ACC112 (cell line): ENCODE measurements around the gene IER3IP1.
"Not testable (repeated sequence)": the region's sequence is repeated elsewhere in the genome, so short reads cannot be mapped to it uniquely, and the experiment has no call there.

ENCODE experiments used
- H2AFZ ChIP-seq: fragments of 200-600 bp; sonication (generic); one replicate; pipeline ENCODE4 v1.6.0; 2017; ENCODE audit warnings: antibody characterized with exemption, low read length; ENCODE audit not compliant: unreplicated experiment
- H3K27ac ChIP-seq: fragments of 200-600 bp; sonication (generic); 2 replicates; pipeline ENCODE4 v1.5.1; 2014; ENCODE audit warnings: low read depth, mild to moderate bottlenecking, antibody characterized with exemption, low read length, moderate library complexity
- H3K27me3 ChIP-seq: fragments of 200-600 bp; sonication (generic); 2 replicates; pipeline ENCODE4 v1.6.1; 2014; ENCODE audit warnings: mild to moderate bottlenecking, antibody characterized with exemption, low read length, moderate library complexity, mixed read lengths; ENCODE audit not compliant: insufficient read depth
- H3K36me3 ChIP-seq: fragments of 200-600 bp; sonication (generic); 2 replicates; pipeline ENCODE4 v1.6.1; 2016; ENCODE audit warnings: mild to moderate bottlenecking, antibody characterized with exemption, low read length, moderate library complexity, mixed read lengths; ENCODE audit not compliant: insufficient read depth
- H3K4me1 ChIP-seq: fragments of 200-600 bp; sonication (generic); one replicate; pipeline ENCODE4 v1.6.1; 2016; ENCODE audit warnings: low read length, mixed read lengths; ENCODE audit not compliant: insufficient read depth, unreplicated experiment, control insufficient read depth
- H3K4me3 ChIP-seq: fragments of 200-600 bp; sonication (generic); 2 replicates; pipeline ENCODE4 v1.5.1; 2014; ENCODE audit warnings: mild to moderate bottlenecking, low read depth, low read length
- H3K79me2 ChIP-seq: fragments of 200-600 bp; sonication (generic); one replicate; pipeline ENCODE4 v1.6.0; 2016; ENCODE audit warnings: low read length; ENCODE audit not compliant: control insufficient read depth, unreplicated experiment, insufficient read depth

IER3IP1 gene

DNA sequence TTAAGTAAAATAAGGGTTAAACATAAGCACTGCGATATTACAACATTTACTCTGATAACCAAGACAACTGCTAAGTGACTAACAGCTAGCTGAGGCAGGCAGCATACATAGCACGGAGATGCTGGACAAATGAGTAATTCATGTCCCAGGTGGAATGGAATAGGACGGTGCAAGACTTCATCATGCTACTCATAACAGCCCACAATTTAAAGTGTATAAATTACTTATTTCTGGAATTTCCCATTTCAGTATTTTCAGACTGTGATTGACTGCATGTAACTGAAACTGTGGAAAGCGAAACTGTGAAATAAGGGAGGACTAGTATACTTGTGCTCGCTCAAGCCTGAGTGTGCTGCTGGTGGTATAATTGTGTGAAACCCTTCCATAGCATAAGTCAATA is 12.9 kb downstream of the IER3IP1 start:
- 0 out of 2 replicates have a peak, but pooled peaks cover 3% of the 10 kb centered on the region for H3K36me3 ChIP-seq
- peak overlapping the region; percentile 72 for H3K4me3 ChIP-seq
- H3K27me3 ChIP-seq = no peaks in the 10 kb centered on the region
- peaks cover 85% of the 10 kb centered on the region for H3K79me2 ChIP-seq
- H3K4me1 ChIP-seq = peaks cover 42% of the 10 kb centered on the region
- H3K27ac ChIP-seq = peak overlapping the region; percentile 87
- H2AFZ ChIP-seq = no peak overlapping the region

DNA sequence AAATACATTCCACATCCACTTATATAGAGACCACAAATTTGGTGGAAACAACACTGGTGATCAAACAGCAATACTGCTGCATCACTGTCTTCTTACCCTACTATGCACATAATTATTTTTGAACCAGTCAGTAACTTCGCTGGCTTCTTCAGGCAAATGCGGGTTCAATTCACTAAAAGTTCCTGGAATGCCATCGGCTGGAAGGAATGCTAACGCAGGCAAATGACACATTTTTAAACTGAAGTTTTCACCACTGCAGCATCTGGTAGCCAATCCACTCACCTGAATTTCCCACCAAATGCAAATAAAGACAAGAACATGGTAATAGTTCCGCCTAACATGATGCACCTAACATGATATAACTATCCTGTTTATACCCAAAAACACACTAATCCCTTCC is 15.9 kb downstream of the IER3IP1 start:
- Histone ChIP-seq H2AFZ (no peak overlapping the region), H3K79me2 (peaks cover 74% of the 10 kb centered on the region), H3K36me3 (peaks cover 13% of the 10 kb centered on the region; the same call in 1 of the 2 replicates), H3K4me1 (peaks cover 34% of the 10 kb centered on the region), H3K27ac (no peak overlapping the region), H3K27me3 (no peaks in the 10 kb centered on the region), H3K4me3 (no peak overlapping the region)

DNA sequence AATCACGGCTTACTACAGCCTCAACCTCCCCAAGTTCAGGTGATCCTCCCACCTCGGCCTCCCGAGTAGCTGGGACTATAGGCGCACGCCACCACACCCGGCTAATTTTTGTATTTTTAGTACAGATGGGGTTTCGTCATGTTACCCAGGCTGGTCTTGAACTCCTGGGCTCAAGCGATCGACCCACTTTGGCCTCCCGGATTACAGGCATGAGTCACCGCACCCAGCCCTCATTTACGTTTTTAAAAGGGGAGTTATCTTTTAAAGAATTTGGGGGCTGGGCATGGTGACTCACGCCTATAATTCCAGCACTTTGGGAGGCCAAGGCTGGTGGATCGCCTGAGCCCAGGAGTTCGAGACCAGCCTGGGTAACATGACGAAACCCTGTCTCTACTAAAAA is 17.8 kb downstream of the IER3IP1 start:
- not testable (repeated sequence) for H3K27me3 ChIP-seq, H2AFZ ChIP-seq, H3K27ac ChIP-seq, H3K4me3 ChIP-seq
- Histone ChIP-seq H3K4me1 (peaks cover 18% of the 10 kb centered on the region), H3K79me2 (peaks cover 61% of the 10 kb centered on the region), H3K36me3 (peaks cover 25% of the 10 kb centered on the region; the same call in 1 of the 2 replicates)

DNA sequence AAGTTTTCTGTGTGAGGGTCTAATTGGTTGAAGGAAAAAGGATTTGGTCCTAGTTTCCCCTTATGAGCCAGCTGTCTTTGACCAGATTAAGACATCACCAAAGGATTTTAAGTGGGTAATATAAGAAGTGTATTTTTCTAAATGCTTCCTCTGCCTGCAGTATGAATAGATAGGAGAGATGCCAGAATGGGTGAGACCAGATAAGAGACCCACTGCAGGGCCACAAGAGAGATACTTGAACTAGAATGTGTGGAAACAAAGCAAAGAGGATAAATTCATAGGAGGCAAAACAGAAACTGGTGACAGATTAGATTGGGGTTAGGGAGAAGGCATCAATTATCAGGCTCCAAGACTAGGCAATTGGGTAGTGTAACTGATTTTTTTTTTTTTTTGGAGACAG is 24.7 kb downstream of the IER3IP1 start:
- no peak overlapping the region for H2AFZ ChIP-seq
- no peak overlapping the region for H3K27ac ChIP-seq
- H3K4me3 ChIP-seq = peak overlapping the region; percentile 97

DNA sequence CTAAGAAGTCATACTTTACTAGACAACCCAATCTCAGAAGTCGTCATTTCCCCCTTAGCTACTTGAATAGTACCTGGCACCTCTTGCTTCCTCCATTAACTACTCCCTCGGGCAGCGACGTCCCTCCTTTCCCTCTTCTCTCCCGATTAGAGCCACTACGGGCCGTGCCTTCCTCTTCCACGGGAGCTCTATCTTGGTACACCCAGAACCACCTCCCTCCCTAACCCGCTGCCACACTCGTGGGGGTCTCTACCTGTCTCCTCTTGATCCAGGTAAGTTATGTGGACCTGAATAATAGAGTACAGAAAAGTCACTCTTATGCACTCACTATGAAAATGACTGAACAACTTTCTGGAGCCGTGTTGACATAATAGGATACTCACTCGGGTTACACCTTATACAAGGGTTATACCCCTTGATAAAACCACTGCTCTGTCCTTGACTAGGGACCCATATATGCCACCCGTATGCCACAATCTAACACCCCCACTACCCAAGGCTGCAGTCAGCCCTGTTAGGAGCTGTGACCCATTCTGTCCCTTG is 25.3 kb downstream of the IER3IP1 start:
- peak overlapping the region; percentile 93 for H2AFZ ChIP-seq
- H3K79me2 ChIP-seq = peaks cover 39% of the 10 kb centered on the region
- H3K4me3 ChIP-seq = peak overlapping the region; percentile 97
- peak overlapping the region; percentile 81 for H3K27ac ChIP-seq
- H3K4me1 ChIP-seq = peaks cover 11% of the 10 kb centered on the region
- H3K36me3 ChIP-seq = peaks cover 18% of the 10 kb centered on the region; the same call in 1 of the 2 replicates
- no peaks in the 10 kb centered on the region for H3K27me3 ChIP-seq

More for the DNA sequence above, 24.7 kb downstream of the IER3IP1 start:
- H3K79me2 ChIP-seq = peaks cover 36% of the 10 kb centered on the region
- H3K4me1 ChIP-seq = peaks cover 11% of the 10 kb centered on the region
- H3K27me3 ChIP-seq = no peaks in the 10 kb centered on the region
- H3K36me3 ChIP-seq = peaks cover 22% of the 10 kb centered on the region; the same call in 1 of the 2 replicates

DNA sequence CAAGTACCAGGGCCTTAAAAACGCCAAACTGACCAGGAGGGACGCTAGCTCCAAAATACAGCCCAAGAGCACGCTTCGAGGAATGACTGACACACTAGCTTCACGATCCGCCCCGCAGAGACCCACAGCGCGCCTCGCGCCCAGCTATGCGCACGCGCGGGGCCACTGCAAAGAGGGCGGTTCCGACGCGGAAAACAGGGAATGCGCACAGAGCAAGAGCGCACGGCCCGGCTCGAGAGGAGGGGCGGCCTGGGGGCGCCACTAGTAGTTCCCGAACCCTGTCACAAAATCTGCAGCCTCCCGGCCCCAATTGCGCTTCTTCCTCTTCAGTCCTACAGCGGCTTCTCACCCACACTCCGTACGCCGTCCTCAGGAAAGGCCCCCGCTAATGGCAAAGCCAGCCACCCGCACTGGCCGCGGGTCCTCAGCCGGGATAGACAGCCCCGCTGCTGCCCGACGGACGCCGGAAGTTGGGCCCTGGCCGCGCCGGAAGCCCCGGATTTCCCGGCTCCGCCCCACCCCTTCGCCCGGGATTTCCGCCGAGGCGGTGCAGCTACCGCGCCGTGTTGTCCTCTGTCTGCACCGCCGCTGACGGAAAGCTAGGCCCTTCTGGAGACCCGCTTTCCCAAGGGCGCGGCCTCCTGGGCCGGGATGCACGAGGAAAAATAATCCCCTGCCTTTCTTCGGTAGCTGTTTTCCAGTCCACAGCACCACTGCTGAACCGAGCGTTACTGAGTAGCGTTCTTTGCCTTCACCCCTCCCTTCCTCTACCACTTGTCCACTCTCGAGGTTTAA is 25.9 kb downstream of the IER3IP1 start, which contains the start of gene HDHD2:
HDHD2 (minus strand) TSS at position 472 of the 795 bp plus-strand sequence. CDS start 14,061 bp downstream, outside the sequence.
- H3K27me3 ChIP-seq = no peaks in the 10 kb centered on the region
- peak within 1 kb of the TSS; percentile 97 for H3K4me3 ChIP-seq
- peaks cover 44% of the 10 kb centered on the region for H3K79me2 ChIP-seq
- peak within 1 kb of the TSS; percentile 93 for H2AFZ ChIP-seq
- H3K27ac ChIP-seq = peak within 1 kb of the TSS; percentile 81
- peaks cover 12% of the 10 kb centered on the region; the same call in 1 of the 2 replicates for H3K36me3 ChIP-seq
- H3K4me1 ChIP-seq = peaks cover 11% of the 10 kb centered on the region

DNA sequence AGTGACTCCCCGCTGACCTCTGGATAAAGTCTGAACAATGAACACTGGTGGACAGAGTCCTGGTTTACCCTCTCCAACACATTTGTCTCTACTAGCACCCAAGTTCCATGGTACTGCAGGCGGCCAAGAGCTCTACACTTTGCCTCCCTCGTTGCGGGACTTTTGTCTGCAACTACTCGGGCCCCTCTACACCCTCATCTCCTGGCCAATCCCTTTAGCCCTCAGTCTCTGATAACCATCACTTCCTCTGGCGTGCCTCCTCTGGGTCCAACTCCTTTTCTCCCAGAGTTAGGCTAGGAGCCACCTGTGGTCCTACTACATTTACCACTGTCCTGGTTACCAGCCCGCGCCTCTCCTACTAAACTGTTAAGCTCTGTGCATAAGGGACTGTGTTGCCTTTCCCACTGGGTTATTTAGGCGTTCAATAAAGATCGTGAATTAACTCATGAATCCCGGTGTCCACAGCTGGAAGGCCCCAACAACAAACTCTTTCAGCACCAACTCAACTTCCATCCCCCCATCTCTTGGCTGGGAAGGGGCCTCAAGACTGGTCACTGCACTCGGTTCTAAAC is 26.6 kb downstream of the IER3IP1 start:
- Histone ChIP-seq H3K79me2 (peaks cover 48% of the 10 kb centered on the region), H3K4me3 (peak overlapping the region; percentile 97), H2AFZ (peak overlapping the region; percentile 91), H3K27ac (peak overlapping the region; percentile 81), H3K4me1 (peaks cover 11% of the 10 kb centered on the region), H3K36me3 (0 out of 2 replicates have a peak, but pooled peaks cover 5% of the 10 kb centered on the region), H3K27me3 (no peaks in the 10 kb centered on the region)

DNA sequence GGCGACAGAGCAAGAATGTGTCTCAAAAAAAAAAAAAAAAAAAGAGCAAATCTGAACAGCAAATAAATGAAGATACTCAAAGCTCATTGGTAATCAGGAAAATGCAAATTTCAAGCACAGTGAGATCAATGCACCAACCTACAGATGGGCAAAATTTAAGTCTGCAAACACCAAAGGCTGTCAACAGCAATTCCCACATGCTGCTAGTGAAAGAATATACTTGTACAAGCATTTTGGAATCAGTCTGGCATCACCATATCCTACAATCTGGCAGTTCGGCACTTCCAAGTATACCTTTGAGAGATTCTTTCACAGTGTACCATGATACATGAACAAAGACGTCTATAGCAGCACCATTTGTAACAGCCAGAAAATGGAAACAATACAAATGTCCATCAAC is 30.0 kb downstream of the IER3IP1 start:
- Histone ChIP-seq H2AFZ (no peak overlapping the region), H3K4me3 (no peak overlapping the region), H3K27me3 (no peaks in the 10 kb centered on the region), H3K27ac (no peak overlapping the region), H3K36me3 (no peaks in the 10 kb centered on the region), H3K79me2 (peaks cover 64% of the 10 kb centered on the region), H3K4me1 (peaks cover 8% of the 10 kb centered on the region)

DNA sequence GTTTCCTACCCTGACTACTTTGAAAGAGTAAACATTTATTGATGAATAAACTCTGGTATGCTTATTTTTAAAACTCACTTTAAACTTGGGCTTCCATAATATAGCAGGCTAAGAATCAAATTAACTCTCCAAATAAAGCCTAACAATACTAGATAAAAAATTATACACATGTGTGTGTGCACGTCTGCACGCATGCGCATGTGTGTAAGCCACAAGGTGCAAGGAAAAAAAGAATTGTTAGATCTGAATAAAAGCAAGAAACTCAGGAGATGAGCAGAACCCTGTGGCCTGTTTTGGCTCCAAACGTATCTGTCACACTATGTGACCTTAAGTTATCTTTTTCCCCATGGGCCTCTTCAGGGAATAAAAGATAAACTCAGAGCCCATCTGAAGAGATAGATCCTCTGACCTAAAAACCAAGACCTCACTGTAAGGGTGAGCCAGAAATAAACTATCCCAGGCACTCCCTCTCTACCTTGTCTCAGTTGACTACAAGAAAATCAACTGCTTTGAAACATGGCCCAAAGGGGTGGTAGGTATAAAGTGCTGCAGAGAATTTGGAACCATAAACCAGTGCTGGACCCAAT is 32.2 kb downstream of the IER3IP1 start:
- Histone ChIP-seq H3K79me2 (peaks cover 56% of the 10 kb centered on the region), H3K4me3 (no peak overlapping the region), H3K27ac (no peak overlapping the region), H3K36me3 (no peaks in the 10 kb centered on the region), H3K4me1 (peaks cover 5% of the 10 kb centered on the region), H2AFZ (no peak overlapping the region), H3K27me3 (no peaks in the 10 kb centered on the region)

DNA sequence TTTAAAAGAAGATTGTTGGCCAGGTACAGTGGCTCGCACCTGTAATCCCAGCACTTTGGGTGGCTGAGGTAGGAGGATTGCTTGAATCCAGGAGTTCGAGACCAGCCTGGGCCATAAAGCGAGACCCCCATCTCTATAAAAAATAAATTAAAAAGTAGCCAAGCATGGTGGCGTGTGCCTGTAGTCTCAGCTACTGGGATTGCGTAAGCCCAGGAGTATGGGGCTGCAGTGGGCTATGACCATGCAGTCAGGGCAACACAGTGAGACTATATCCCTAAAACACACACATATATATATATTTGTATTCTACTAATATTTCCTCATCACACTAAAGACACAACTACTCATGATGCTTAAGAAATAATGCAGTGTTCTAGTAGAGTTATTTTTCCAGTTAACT is 33.0 kb downstream of the IER3IP1 start:
- Histone ChIP-seq H3K27ac (no peak overlapping the region), H3K4me1 (peaks cover 5% of the 10 kb centered on the region), H3K27me3 (no peaks in the 10 kb centered on the region), H3K79me2 (peaks cover 48% of the 10 kb centered on the region), H2AFZ (no peak overlapping the region), H3K36me3 (no peaks in the 10 kb centered on the region), H3K4me3 (no peak overlapping the region)
